ENCODE measurements around the gene SYPL1.

The SYPL1 gene

DNA sequence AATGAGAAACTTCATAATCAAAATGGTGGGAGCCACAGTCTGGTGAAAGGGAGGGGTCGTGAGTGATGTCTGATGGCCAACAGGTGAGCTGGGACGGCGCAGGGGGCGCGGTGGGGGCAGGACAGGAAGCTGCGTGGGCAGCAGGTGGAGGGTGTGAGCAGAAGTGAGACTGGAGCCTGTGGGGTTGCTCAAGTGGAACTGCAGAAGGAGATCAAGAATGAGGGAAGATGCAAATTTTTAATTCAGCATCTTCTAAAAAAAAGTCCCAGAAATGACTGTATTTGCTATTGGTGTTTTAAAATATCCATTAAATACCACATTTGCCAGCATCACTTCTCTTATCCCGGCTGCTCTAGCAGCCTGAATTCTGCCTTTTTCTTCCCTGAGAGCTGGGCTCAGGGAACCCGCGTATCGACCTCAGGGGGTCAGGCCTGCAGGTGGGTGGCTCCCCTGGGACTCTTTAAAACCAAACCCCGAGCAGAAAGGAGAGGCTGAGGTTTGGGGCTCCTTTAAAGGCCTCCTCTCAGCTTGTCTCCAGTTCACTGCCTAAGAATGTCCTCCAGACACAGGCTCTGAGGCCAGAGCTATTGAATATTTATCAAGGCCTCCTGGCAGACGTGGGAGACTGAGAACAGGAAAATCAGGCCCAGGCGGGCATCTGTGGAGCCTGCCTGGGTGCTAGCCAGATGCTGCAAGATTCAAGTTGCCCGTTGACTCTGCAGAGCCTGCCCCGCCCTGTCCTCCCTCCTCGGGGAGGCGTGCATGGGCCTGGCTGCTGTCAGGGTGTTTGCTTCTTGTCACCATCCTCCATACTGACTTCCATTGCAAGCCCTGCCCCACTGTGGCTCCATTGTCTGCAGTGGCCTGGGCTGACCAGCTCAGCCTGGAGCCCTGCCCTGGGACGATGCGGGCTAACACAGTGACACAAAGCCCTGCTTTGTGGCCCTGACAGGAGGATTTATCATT, 53.9 kb downstream of the SYPL1 start:
- H3K27ac ChIP-seq: peak overlapping the region; percentile 95
- ChIA-PET POLR2A (ENCODE audit: low non-redundant PET) (interaction anchor here (1.4 kb wide), 1 partner anchor 14 kb away, joined by 4 read pairs; no protein-coding TSS in a partner anchor), CTCF (interaction anchor here (0.5 to 3.4 kb wide), 12 partner anchors 11 to 298 kb away, joined by 3 to 37 read pairs (median 4); no protein-coding TSS in a partner anchor)
- TF ChIP-seq, protein P1, sequence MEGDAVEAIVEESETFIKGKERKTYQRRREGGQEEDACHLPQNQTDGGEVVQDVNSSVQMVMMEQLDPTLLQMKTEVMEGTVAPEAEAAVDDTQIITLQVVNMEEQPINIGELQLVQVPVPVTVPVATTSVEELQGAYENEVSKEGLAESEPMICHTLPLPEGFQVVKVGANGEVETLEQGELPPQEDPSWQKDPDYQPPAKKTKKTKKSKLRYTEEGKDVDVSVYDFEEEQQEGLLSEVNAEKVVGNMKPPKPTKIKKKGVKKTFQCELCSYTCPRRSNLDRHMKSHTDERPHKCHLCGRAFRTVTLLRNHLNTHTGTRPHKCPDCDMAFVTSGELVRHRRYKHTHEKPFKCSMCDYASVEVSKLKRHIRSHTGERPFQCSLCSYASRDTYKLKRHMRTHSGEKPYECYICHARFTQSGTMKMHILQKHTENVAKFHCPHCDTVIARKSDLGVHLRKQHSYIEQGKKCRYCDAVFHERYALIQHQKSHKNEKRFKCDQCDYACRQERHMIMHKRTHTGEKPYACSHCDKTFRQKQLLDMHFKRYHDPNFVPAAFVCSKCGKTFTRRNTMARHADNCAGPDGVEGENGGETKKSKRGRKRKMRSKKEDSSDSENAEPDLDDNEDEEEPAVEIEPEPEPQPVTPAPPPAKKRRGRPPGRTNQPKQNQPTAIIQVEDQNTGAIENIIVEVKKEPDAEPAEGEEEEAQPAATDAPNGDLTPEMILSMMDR (conservative IDR thresholded peaks at IDR 0.05; ENCODE audit: low read depth): no peak
- DNase-seq (ENCODE audit: low spot score): peak; percentile 63

DNA sequence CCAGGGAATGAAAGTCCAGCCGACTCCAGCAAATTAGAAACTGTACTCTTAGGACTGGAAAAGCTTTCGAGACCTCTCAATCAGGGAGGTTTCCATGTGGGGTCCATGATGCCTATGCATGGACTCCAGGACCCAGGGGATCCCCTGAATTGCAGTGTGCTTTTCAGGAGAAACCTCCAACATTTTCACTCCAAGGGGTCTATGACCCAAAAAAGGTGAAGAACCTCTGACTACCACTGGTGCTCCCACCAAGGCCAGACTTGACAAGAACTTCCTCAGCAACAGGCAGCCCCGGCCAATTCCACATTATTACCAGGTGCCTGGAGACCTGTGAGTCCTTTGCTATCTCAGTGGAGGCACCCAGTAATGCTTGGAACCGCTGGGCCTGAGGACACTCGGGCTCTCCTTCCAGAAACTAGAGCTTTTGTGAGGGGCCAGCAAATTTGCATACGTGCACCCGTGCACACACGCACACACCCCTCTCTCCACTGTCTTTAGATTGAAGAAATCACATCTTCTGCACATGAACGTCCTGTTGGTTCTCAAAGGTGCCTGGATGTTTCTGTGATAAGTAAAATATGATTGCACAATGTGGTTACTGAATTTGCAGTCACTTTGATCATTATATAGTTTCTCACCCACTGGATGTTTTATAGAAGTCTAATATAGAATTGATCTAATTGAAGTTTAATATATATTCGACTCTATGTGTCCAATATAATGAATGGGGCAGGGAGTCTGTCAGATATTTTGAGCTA, 54.7 kb downstream of the SYPL1 start:
- peak overlapping the region; percentile 95 for H3K27ac ChIP-seq
- POLR2A ChIA-PET (ENCODE audit: low non-redundant PET): no interaction called here
- CTCF ChIA-PET: interaction anchor here (0.5 to 3.4 kb wide), 9 partner anchors 8 to 631 kb away, joined by 3 to 37 read pairs (median 4); no protein-coding TSS in a partner anchor
- TF ChIP-seq, protein P1 (conservative IDR thresholded peaks at IDR 0.05; ENCODE audit: low read depth): peak; percentile 30; the same call in 1 of the 2 replicates
- no peak for DNase-seq (ENCODE audit: low spot score)

DNA sequence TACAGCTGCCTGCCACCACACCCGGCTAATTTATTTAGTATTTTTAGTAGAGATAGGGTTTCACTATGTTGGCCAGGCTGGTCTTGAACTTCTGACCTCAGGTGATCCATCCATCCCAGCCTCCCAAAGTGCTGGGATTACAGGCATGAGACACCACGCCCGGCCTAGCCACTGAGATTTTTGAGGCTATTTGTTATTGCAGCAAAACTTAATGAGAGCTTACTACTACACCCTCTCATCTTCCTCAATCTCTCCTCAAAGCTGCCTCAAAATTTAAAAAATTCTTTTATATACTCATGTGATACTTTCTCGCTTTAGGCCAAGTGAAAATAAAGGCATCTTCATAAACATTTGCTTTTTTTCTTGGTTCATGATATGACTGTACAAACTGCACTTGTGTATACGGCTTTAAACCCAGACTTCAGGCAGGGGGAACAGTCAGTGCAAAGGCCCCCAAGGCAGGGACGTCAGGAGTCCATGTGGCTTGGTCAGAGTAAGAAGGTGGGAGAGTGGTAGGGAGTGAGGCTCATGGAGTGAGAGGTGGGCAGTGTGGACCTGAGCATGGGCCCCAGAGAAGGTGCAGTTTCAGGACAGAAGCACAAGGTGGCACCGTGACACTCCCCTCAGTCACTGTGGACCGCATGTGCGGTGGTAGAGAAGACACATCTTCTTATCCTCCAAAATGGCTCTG, 55.5 kb downstream of the SYPL1 start:
- H3K27ac ChIP-seq: peak overlapping the region; percentile 95
- CTCF ChIA-PET: interaction anchor here (0.6 to 3.4 kb wide), 7 partner anchors 8 to 631 kb away, joined by 3 to 37 read pairs (median 3); no protein-coding TSS in a partner anchor
- TF ChIP-seq, protein P1 (conservative IDR thresholded peaks at IDR 0.05; ENCODE audit: low read depth): peak; percentile 88
- peak; percentile 72 for DNase-seq (ENCODE audit: low spot score)
- POLR2A ChIA-PET (ENCODE audit: low non-redundant PET): no interaction called here

DNA sequence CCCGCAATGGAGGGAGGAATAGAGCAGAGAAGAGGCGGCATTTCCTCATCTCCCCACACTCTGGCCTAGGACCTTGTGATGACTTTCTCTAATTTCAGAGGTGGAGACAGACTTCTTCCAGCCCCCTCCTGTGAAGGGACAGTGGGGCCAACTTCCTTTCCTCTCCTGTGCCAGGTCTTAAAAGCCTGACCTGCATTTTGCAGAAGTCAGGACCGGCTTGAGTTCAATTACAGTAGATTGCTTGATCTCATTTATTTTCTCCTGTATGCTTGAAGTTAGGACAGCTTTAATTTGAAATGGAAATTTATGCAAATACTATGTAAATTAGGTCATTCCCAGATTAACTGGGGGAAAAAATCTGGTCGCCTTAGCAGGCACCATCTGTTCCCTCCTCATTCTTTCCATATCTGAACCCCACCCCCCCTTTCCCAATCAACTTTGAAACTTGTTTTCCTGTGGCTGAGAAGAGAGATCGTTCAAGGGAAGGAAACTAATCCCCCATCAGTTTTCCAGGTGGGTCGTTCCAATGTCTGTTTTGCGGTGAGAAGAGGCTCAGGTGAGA, 57.1 kb downstream of the SYPL1 start:
- no peak overlapping the region for H3K27ac ChIP-seq
- ChIA-PET CTCF (interaction anchor here (0.5 to 1.5 kb wide), 2 partner anchors 99 to 359 kb away, joined by 3 to 7 read pairs; no protein-coding TSS in a partner anchor), POLR2A (ENCODE audit: low non-redundant PET) (no interaction called here)
- no peak for DNase-seq (ENCODE audit: low spot score)
- TF ChIP-seq, protein P1 (conservative IDR thresholded peaks at IDR 0.05; ENCODE audit: low read depth): no peak

DNA sequence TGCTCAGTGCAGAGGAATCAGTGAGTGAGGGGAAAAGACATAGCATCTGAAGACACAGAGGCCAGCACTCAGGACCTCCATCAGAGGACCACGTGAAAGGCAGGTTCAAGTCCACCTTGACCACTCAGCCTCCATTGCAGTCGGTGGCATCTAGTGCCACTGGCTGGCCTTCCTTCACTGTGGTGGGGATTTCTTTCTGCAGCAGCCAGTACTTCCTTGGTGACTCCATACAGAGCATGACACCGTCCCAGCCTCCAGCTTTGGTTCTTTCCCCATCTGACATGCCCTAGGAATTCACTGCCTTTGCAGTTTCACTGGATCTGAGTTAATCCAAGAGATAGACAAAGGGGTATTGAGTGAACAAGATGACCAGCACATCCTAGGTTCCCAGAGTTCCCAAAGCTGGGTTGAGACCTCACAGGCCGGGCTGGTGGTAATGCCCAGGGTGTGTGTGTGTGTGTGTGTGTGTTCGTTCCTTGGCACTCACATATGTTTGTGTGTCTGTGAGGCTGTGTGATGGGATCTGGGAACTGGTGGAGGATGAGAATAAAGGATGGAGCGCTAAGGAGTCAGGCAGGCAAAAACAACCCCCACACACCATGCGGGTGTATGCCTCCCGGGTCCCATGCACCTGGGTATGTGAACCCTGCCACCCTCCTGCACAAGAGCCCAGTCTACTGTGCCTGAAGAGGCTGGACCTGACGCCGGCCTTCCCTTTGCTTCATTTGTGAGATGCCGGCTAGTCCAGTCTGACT, 57.8 kb downstream of the SYPL1 start:
- ChIA-PET POLR2A (ENCODE audit: low non-redundant PET) (no interaction called here), CTCF (interaction anchor here (0.5 to 1.5 kb wide), 2 partner anchors 99 to 358 kb away, joined by 3 to 7 read pairs; no protein-coding TSS in a partner anchor)
- no peak overlapping the region for H3K27ac ChIP-seq

More for the DNA sequence above, 57.8 kb downstream of the SYPL1 start:
- DNase-seq (ENCODE audit: low spot score): no peak
- TF ChIP-seq, protein P1 (conservative IDR thresholded peaks at IDR 0.05; ENCODE audit: low read depth): no peak

Data from RWPE1 (cell line).